ENCODE measurements around the gene SPDEF. TPM values are rescaled to one million over a fixed set of nuclear protein-coding genes. Genes with fewer than 3 reads are reported as not detected.

Gene SPDEF
- total and polyA plus RNA-seq, 2 of the 13 experiments (the other 11 are each of a cell fraction or from before 2014, with no cell fraction given), result not detected

DNA sequence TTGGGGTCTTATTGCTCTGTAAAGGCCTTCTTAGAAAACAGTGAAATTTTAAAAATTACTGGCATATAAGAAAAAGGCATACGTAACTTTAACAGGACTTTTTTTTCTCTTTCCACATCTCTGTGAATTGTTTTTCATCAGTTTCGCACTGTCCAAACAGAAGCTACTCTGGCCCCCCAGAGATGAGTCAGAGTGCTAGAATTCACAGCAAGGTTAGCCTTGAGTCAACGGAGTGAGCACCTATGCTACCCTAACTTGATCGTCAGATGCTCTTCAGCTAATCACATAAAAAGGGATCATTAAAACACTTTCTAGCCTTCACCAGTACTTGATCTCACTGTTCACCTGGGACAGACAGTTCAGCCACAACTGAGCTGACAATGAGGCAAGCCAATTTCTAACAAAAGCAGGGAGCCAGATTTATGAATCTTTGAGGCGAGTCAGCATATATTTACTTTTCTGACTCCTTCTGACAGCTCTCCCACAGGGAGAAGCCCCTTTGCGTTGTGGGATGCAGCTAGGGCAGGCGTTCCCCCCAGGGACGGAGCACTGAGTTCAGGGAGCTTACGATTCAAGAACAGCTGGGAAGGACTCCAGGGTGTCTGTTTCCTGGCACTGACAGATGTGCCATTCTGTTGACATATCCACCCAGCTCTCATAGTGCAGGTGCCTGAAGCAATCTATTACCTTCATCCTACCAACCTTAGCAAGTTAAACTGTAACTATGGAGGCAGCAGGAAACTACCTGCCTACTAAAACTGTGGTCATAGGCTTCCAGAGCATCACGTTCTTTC is 46.4 kb upstream of the SPDEF start (continued):
- TF ChIP-seq, protein P1, sequence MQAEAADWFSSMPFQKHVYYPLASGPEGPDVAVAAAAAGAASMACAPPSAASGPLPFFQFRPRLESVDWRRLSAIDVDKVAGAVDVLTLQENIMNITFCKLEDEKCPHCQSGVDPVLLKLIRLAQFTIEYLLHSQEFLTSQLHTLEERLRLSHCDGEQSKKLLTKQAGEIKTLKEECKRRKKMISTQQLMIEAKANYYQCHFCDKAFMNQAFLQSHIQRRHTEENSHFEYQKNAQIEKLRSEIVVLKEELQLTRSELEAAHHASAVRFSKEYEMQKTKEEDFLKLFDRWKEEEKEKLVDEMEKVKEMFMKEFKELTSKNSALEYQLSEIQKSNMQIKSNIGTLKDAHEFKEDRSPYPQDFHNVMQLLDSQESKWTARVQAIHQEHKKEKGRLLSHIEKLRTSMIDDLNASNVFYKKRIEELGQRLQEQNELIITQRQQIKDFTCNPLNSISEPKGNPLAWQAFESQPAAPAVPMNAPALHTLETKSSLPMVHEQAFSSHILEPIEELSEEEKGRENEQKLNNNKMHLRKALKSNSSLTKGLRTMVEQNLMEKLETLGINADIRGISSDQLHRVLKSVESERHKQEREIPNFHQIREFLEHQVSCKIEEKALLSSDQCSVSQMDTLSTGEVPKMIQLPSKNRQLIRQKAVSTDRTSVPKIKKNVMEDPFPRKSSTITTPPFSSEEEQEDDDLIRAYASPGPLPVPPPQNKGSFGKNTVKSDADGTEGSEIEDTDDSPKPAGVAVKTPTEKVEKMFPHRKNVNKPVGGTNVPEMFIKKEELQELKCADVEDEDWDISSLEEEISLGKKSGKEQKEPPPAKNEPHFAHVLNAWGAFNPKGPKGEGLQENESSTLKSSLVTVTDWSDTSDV (CRISPR knock-in tag; IDR thresholded peaks at IDR 0.05), result no peak
- TF ChIP-seq, protein P2, sequence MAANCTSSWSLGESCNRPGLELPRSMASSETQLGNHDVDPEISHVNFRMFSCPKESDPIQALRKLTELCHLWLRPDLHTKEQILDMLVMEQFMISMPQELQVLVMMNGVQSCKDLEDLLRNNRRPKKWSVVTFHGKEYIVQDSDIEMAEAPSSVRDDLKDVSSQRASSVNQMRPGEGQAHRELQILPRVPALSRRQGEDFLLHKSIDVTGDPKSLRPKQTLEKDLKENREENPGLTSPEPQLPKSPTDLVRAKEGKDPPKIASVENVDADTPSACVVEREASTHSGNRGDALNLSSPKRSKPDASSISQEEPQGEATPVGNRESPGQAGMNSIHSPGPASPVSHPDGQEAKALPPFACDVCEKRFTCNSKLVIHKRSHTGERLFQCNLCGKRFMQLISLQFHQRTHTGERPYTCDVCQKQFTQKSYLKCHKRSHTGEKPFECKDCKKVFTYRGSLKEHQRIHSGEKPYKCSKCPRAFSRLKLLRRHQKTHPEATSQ (CRISPR knock-in tag; IDR thresholded peaks at IDR 0.05; ENCODE audit: borderline replicate concordance), result no peak
- TF ChIP-seq CEBPB (IDR thresholded peaks at IDR 0.05; ENCODE audit: borderline replicate concordance, low read depth, low read length), result peak; percentile 68
- no peak for TF ChIP-seq CENPT (CRISPR knock-in tag; IDR thresholded peaks at IDR 0.05; ENCODE audit: low read depth)
- peak; percentile 82 for TF ChIP-seq TBX2 (CRISPR knock-in tag; IDR thresholded peaks at IDR 0.05; ENCODE audit: borderline replicate concordance)
- TF ChIP-seq, protein P3, sequence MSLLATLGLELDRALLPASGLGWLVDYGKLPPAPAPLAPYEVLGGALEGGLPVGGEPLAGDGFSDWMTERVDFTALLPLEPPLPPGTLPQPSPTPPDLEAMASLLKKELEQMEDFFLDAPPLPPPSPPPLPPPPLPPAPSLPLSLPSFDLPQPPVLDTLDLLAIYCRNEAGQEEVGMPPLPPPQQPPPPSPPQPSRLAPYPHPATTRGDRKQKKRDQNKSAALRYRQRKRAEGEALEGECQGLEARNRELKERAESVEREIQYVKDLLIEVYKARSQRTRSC (CRISPR knock-in tag; IDR thresholded peaks at IDR 0.05; ENCODE audit: low read depth), result no peak
- TF ChIP-seq ARNT2 (CRISPR knock-in tag; IDR thresholded peaks at IDR 0.05; ENCODE audit: low read depth), result peak; percentile 60; the same call in 1 of the 2 replicates
- TF ChIP-seq ZNF329 (CRISPR knock-in tag; IDR thresholded peaks at IDR 0.05; ENCODE audit: low read depth), result no peak
- TF ChIP-seq, protein P4, sequence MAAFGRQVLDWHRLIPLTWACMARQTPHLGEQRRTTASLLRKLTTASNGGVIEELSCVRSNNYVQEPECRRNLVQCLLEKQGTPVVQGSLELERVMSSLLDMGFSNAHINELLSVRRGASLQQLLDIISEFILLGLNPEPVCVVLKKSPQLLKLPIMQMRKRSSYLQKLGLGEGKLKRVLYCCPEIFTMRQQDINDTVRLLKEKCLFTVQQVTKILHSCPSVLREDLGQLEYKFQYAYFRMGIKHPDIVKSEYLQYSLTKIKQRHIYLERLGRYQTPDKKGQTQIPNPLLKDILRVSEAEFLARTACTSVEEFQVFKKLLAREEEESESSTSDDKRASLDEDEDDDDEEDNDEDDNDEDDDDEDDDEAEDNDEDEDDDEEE (CRISPR knock-in tag; IDR thresholded peaks at IDR 0.05), result 0 out of 2 replicates have a peak, but pooled peaks have one; percentile 24
- no peak for TF ChIP-seq PHF8 (CRISPR knock-in tag; IDR thresholded peaks at IDR 0.05)
- no peak for TF ChIP-seq ZNF660 (CRISPR knock-in tag; IDR thresholded peaks at IDR 0.05; ENCODE audit: borderline replicate concordance, low read depth)
- TF ChIP-seq TBP (CRISPR knock-in tag; IDR thresholded peaks at IDR 0.05), result no peak
- no peak for TF ChIP-seq AGO1 (IDR thresholded peaks at IDR 0.05; ENCODE audit: low read depth, low read length, poor library complexity, severe bottlenecking)
- TF ChIP-seq HOXA5 (CRISPR knock-in tag; IDR thresholded peaks at IDR 0.05), result peak; percentile 48; the same call in 1 of the 2 replicates
- no peak for TF ChIP-seq SNRNP70 (IDR thresholded peaks at IDR 0.05; ENCODE audit: low read depth, low read length)
- TF ChIP-seq DDIT3 (CRISPR knock-in tag; IDR thresholded peaks at IDR 0.05), result no peak
- TF ChIP-seq BORCS8-MEF2B (CRISPR knock-in tag; IDR thresholded peaks at IDR 0.05), result no peak
- TF ChIP-seq, protein P5, sequence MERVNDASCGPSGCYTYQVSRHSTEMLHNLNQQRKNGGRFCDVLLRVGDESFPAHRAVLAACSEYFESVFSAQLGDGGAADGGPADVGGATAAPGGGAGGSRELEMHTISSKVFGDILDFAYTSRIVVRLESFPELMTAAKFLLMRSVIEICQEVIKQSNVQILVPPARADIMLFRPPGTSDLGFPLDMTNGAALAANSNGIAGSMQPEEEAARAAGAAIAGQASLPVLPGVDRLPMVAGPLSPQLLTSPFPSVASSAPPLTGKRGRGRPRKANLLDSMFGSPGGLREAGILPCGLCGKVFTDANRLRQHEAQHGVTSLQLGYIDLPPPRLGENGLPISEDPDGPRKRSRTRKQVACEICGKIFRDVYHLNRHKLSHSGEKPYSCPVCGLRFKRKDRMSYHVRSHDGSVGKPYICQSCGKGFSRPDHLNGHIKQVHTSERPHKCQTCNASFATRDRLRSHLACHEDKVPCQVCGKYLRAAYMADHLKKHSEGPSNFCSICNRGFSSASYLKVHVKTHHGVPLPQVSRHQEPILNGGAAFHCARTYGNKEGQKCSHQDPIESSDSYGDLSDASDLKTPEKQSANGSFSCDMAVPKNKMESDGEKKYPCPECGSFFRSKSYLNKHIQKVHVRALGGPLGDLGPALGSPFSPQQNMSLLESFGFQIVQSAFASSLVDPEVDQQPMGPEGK (CRISPR knock-in tag; IDR thresholded peaks at IDR 0.05), result peak; percentile 48
- peak; percentile 21; the same call in 1 of the 2 replicates for TF ChIP-seq POGZ (CRISPR knock-in tag; IDR thresholded peaks at IDR 0.05)
- TF ChIP-seq THYN1 (CRISPR knock-in tag; IDR thresholded peaks at IDR 0.05; ENCODE audit: borderline replicate concordance, low read depth), result no peak

Measured in HepG2 (cell line).